Eye (tissue), 1 donor: Measurements from ENCODE around the gene C19orf25.
"Not testable (repeated sequence)": the region's sequence is repeated elsewhere in the genome, so short reads cannot be mapped to it uniquely, and the experiment has no call there.

Experiments used
- DNase-seq: peaks from one replicate; pipeline ENCODE4 v3.0.0-alpha.2; 2015

Gene C19orf25

GRCh38 chr19:1445932-1446712 lies 32.9 kb downstream of the C19orf25 start:
- DNase-seq = peak; percentile 94

DNA sequence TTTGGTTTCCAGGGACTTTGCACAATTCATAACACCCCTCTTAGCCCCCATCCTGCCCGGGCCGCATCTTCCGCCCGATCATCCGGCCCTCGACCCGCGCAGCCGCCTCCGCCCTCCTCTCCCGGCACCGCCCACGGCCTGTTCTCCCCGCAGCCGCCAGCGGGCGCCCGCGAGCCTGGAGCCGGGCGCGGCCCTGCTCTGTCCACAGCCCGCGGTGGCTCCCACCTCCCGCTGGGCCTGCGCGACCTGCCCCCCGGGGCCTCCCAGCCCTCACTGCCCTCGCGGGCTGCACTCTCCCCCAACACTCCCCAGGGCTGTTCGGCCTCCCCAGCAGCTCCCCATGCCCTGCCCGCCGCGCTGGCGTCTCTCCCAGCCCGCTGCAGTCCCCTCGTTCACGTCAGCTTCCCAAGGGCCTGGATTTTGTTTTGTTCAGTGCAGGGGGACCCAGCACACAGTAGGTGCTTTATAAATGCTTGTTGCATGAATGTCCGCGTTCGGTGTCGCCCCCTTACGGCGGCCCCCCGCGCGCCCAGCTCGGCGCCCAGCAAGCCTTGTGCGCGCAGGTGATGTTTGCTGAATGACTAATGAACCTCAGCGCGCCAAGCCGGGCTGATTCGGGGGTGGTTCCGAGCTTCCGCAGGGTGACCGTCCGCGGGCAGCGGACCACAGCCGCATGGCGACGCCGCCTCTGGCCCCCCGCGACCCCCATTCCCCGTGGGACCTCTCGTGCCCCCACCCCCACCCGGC lies 33.7 kb downstream of the C19orf25 start:
- DNase-seq = peak; percentile 94

DNA sequence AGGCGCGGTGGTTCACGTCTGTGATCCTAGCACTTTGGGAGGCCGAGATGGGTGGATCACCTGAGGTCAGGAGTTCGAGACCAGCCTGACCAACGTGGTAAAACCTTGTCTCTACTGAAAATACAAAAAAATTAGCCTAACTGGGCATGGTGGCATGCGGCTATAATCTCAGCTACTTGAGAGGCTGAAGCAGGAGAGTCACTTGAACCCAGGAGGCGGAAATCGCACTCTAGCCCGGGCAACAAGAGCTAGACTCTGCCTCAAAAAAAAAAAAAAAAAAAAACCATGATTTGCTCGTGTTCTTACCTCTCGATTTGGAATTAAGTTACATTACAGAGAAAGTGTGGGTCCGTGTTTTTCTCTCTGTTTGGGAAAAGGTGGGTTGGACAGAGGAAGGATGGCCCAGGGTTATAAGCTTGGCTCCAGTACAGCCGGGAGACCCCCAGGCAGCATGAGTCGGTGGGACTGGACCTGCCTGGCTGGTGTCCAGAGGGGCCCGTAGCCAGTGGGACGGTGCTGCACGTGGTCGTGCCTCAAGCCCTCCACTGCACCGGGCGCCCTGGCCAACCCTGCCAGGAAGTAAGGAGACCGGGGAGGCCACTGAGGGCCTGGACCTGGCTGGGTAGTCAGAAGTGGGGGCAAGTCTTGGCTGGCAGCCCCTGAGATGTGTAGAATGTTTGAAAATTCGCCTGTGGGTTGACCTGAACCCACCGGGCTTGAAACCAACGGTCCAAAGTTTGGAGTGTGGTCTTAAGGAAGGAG lies 37.2 kb downstream of the C19orf25 start:
- DNase-seq = no peak

- no peak for DNase-seq
These were observed 38.0 kb downstream of the C19orf25 start for GRCh38 chr19:1441022-1441426.

- DNase-seq = no peak
These were observed 38.6 kb downstream of the C19orf25 start for GRCh38 chr19:1440418-1440801.

DNA sequence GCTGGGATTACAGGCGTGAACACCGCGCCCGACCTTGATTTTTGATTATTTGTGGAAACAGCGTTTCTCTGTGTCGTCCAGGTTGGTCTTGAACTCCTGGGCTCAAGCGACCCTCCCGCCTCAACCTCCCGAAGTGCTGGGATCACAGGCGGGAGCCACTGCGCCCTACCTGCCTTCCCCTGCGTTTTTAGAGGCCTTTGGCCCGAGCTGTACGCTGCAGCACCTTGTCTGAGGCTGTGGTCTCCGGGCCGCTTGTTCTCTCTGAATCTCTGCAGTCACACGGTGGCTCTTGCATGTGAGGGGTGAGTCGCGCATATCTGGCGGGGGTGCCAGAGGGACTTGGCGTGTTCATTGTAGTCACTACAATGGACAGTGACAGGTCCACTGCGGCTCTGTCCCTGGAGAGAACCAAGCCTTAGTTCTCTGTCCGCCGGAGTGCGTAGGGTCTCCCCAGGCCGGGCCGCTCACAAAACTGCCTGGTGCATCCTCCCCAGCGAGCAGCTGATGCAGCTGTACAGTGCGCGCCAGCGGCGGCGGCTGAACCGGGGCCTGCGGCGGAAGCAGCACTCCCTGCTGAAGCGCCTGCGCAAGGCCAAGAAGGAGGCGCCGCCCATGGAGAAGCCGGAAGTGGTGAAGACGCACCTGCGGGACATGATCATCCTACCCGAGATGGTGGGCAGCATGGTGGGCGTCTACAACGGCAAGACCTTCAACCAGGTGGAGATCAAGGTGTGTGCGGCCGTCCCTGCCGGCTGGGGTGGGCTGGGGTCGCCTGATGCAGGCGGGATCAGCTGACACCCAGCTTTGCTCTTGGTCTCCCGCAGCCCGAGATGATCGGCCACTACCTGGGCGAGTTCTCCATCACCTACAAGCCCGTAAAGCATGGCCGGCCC lies 39.2 kb downstream of the C19orf25 start:
- not testable (repeated sequence) for DNase-seq

DNA sequence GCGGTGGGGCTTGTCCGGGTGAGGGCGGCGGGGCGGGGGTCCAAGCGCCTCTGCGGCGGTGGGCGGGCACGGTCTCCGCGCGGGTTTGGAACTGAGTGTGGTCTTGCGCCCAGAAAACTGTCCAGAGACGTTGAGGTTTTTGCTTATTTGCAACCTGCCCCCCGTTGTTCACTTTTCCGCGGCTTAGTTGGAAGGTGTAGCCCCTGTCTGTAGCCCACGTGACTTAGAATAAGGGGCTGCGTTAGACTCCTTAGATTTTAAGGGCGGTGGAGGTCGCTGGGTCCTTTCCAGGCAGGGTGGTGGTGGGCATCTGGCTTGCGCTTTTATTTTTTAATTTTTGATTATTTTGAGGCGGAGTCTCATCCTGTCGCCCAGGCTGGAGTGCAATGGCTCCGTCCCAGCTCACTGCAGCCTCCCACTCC lies 40.1 kb downstream of the C19orf25 start:
- no peak for DNase-seq

- peak; percentile 98 for DNase-seq
These were observed 40.7 kb downstream of the C19orf25 start, which contains the start of gene RPS15 for GRCh38 chr19:1438035-1438932. TSS of gene RPS15 (plus strand) at chr19:1438396. CDS start at chr19:1438426, 30 bp downstream.

- DNase-seq = no peak
These were observed 41.4 kb downstream of the C19orf25 start for GRCh38 chr19:1437609-1438008.

DNA sequence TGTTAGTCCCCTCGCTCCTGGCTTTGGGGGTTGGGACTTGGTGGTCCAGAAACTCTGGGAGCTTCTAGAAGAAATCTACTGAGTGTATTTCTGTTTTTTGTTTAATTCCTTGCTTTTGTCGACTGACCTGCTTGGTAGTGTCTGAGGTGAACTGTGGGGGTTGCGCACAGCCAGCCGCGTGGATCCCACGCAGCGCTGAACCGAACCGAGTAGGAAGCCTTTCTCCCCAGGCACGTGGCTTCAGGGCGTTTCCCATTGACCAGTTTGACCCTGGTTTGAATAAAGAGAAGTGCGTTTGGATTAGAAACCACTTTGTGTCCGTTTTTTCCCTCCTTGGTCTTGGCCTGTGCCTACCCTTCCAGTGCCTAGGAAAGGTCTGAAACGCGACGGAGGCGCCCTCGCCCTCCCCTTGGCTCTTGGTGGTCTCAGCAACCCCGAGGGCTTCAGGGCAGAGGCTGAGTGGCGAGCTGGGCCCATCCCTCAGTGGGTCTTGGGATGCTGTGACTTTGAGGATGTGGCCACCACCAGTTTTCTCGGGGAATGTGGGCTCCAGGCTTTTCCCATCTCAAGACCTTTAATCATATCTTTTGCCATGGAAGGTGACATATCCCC lies 43.5 kb downstream of the C19orf25 start:
- no peak for DNase-seq

DNA sequence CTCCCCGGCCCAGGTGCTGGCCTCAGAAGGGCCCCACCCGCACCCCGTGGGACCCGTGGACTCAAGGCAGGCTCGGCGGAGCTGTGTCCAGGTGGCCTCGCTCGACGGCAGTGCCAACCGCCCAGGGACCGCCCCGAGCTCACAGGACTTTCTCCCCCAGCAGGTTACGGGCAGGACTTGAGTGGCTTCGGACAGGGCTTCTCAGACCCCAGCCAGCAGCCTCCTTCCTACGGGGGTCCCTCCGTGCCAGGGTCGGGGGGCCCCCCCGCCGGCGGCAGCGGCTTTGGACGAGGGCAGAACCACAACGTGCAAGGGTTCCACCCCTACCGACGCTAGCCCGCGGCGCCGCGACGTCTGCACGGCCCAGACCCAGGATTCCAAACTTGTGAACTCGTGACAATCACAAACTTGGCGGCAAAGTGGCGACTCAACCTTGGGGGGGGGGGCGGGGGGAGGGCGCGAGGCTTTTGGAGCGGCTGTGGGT lies 44.4 kb downstream of the C19orf25 start:
- DNase-seq = no peak

DNA sequence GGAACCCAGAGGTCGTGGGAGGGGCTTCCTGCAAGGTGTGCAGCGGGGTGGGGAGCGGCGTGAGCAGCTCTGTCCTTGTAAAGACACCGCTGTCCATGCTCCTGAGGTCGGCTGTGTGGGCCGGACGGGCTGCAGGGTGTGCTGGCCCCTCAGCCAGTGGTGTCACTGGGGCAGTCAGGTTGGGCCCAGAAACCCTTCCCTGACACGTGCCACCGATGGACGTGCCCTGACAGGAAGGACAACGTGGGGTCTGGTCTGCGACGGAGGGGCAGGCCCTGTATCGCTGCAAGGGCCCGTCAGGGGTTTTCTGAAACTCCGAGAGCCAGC lies 45.0 kb downstream of the C19orf25 start:
- no peak for DNase-seq

DNA sequence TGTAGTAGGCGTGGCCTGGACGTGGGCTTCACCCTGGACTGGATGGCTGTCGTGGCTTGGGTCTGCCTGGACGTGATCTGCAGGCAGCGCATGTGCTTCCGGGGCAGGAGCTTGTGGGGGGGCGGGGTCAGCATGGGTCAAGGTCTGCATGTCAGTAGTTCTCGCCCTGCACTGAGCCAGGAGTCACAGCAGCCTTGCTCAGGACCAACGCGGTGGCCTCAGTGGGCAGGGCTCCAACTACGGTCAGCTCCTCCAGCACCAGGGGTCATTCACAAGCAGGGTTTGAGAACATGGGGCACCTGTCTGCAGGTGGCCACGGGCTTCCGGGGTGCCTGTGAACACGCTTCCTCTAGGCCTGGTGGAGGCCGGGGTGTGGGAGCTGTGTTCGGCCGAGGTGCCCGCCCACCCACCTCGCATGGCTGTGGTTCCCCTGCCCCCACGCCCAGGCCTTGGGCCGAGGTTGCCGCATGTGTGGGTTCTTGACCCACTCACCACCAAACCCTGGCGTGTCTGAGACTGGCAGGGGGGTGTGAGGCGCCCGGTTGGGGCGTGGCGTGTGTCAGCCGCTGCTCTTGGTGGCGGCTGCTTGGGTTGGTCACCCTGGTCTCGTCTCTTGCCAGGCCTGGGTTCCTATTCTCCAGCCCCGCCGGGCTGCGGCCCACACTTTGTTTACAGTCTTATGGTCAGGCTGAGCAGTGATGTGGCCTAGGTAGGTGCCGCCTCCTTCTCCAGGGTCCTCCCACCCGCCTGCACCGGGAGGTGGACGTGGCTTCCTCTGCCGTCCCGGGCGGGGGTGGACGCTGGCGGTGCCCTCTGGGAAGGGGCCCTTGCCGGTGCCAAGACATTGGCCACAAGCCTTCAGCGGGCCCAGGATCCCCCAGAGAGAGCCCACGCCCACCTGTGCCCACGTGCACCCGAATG lies 45.6 kb downstream of the C19orf25 start:
- DNase-seq = no peak

- DNase-seq = no peak
These were observed 46.5 kb downstream of the C19orf25 start for GRCh38 chr19:1432507-1432887.

DNA sequence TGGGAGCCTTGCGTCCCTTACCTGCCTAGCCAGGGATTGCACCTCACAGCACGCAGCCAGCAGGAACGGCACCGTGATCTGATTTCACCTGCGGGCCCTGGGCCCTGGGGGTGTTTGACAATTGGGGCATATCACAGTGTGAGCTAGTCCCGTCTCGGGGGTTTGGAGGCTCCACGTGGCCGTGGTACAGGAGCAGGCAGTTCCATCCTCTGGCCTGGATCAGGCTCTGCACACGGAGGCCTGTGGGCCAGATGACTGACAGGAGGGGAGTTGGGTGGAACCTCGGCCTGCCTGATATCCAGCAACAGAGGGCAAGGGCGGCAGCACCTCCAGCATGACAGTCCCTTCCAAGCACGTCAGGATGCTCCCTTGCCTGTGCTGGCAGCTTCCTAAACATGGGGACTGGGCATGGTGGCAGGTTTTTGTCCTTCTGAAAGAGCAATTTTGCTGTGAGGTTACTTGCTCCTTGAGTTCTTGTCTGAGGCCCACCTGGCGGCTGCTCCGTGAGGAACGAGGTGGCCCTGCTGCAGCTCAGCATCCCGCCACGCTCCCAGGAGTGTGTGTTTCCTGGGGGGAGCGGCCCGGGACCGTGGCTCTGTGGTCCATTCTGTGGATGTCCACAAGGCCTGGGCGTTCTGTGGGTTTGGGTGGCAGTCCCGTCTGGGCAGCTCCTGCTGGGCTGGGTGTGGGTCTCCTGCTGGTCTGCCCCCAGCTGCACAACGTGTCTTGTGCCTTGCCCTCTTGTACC lies 47.1 kb downstream of the C19orf25 start:
- DNase-seq = no peak

DNA sequence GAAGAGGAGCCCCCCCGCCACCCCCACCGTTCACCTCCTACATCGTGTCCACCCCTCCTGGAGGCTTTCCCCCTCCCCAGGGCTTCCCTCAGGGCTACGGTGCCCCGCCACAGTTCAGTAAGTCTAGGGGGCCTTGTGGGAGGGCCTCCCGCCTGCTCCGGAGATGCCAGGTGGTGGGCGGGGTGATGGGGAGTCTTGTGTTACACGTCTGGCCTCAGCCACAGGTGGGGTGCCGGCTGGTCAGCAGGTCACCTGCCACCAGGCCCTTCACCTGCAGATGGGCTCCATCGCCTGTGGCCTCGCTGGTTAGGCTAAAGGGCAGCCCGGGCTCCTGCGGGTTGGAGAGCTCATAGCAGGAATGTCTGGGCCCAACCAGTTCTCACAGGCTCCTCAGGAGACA lies 48.8 kb downstream of the C19orf25 start:
- no peak for DNase-seq

DNA sequence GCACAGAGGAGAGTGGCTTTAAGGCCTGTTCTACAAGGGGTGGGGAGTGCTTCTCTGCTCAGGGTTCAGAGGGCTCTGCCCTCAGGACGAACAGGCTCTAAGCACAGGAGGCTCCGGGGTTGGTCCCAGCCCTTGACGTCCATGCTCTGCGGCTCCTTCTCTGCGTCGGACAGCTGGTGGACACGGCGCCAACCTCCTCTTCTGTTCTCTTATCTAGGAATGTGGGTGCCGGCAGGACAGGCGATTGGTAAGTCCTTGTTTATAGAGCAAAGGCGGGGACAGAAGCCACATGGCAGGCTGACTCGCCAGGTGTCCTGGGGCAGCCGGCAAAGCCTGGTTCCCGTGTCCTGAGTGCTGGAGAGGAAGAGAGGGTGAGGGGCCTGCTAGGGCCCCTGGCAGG lies 49.3 kb downstream of the C19orf25 start:
- no peak for DNase-seq

DNA sequence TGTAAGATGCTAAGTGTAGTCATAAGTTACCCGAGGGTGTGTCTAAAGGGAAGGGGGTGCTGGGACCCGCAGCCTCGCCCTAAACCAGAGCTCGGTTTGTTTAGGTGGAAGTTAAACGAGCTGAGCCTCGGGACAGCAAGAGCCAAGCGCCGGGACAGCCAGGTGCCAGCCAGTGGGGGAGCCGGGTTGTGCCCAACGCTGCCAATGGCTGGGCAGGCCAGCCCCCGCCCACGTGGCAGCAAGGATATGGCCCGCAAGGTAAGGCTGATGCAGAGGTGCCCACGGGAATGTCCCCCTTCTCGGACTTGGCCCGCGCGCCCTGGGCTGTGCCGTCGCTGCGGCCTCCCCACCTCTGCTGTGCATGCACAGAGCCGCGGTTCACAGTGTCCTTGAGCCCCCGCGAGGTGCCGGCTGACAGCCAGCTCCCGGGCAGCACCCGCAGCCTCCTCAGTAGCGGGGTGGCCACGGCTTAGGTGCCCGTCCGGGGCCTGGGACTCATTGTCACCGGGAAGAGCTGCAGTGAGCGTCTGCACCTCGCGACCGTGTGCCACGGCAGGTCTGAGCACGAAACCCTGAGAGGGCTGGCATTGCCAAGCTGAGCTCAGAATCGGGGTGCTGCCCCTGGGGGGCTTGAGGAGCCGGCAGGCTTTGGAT lies 50.1 kb downstream of the C19orf25 start:
- no peak for DNase-seq
